Stimulated activated CD4-positive, alpha-beta T cell treated with anti-CD3 and anti-CD28 coated beads, Interleukin-15, amount 100 ng/mL, for 24 hours (primary cell): ENCODE measurements around the gene DUSP28.

Experiments used
- DNase-seq: peaks from one replicate; pipeline ENCODE4 v3.0.0-alpha.2; 2020

DUSP28 gene

GRCh38 chr2:240602266-240603050 is 42.3 kb downstream of the DUSP28 start:
- DNase-seq = peak; percentile 1

- peak; percentile 1 for DNase-seq
Measured at GRCh38 chr2:240603081-240603835, 43.1 kb downstream of the DUSP28 start.

GRCh38 chr2:240603846-240604245 is 43.7 kb downstream of the DUSP28 start:
- peak; percentile 1 for DNase-seq

GRCh38 chr2:240604291-240604938 is 44.3 kb downstream of the DUSP28 start:
- DNase-seq = peak; percentile 5

GRCh38 chr2:240604939-240605716 is 45.0 kb downstream of the DUSP28 start:
- no peak for DNase-seq

- no peak for DNase-seq
Measured at GRCh38 chr2:240605867-240606743, 45.9 kb downstream of the DUSP28 start.

- DNase-seq = no peak
Measured at GRCh38 chr2:240611601-240612210, 51.5 kb downstream of the DUSP28 start.
